ENCODE data around the gene ABHD1. TPM values are rescaled to one million over a fixed set of nuclear protein-coding genes. Genes with fewer than 3 reads are reported as not detected.

The ABHD1 gene
- total RNA-seq, 1 experiment from 2014 or later = not detected

GRCh38 chr2:27084297-27085061 is 39.1 kb upstream of the ABHD1 start:
- H3K36me3 ChIP-seq (replicated peaks; ENCODE audit: control insufficient read depth, insufficient read depth, low read length) = no peaks in the 10 kb centered on the region; the same call in 1 of the 2 replicates
- H3K4me3 ChIP-seq (ENCODE audit: insufficient read depth, low read depth, low read length) = no peak overlapping the region
- peak; percentile 54 for DNase-seq
- H3K27me3 ChIP-seq (ENCODE audit: control insufficient read depth, insufficient read depth, low read length) = peaks cover 20% of the 10 kb centered on the region

- H3K36me3 ChIP-seq (replicated peaks; ENCODE audit: control insufficient read depth, insufficient read depth, low read length) = no peaks in the 10 kb centered on the region; the same call in 1 of the 2 replicates
- DNase-seq = peak; percentile 54
- H3K27me3 ChIP-seq (ENCODE audit: control insufficient read depth, insufficient read depth, low read length) = peaks cover 20% of the 10 kb centered on the region
- peak overlapping the region; percentile 58 for H3K4me3 ChIP-seq (ENCODE audit: insufficient read depth, low read depth, low read length)
Observed at GRCh38 chr2:27085062-27085672, 38.4 kb upstream of the ABHD1 start.

GRCh38 chr2:27085673-27086089 is 37.9 kb upstream of the ABHD1 start:
- H3K27me3 ChIP-seq (ENCODE audit: control insufficient read depth, insufficient read depth, low read length) = peaks cover 20% of the 10 kb centered on the region
- peak; percentile 87 for DNase-seq
- H3K4me3 ChIP-seq (ENCODE audit: insufficient read depth, low read depth, low read length) = peak overlapping the region; percentile 58
- H3K36me3 ChIP-seq (replicated peaks; ENCODE audit: control insufficient read depth, insufficient read depth, low read length) = no peaks in the 10 kb centered on the region; the same call in 1 of the 2 replicates

- DNase-seq = peak; percentile 100
- H3K27me3 ChIP-seq (ENCODE audit: control insufficient read depth, insufficient read depth, low read length) = peaks cover 20% of the 10 kb centered on the region
- peak overlapping the region; percentile 58 for H3K4me3 ChIP-seq (ENCODE audit: insufficient read depth, low read depth, low read length)
- no peaks in the 10 kb centered on the region; the same call in 1 of the 2 replicates for H3K36me3 ChIP-seq (replicated peaks; ENCODE audit: control insufficient read depth, insufficient read depth, low read length)
Observed at GRCh38 chr2:27086090-27086723, 37.4 kb upstream of the ABHD1 start.

- Histone ChIP-seq H3K4me3 (ENCODE audit: insufficient read depth, low read depth, low read length) (peak within 1 kb of the TSS; percentile 67), H3K36me3 (replicated peaks; ENCODE audit: control insufficient read depth, insufficient read depth, low read length) (no peaks in the 10 kb centered on the region; the same call in 1 of the 2 replicates), H3K27me3 (ENCODE audit: control insufficient read depth, insufficient read depth, low read length) (peaks cover 20% of the 10 kb centered on the region)
- peak; percentile 92 for DNase-seq
Observed at GRCh38 chr2:27086724-27087593, 36.7 kb upstream of the ABHD1 start, which contains the start of gene KHK. TSS of gene KHK (plus strand) at chr2:27086772. CDS start at chr2:27087260, 488 bp downstream.

GRCh38 chr2:27087823-27088410 is 35.7 kb upstream of the ABHD1 start:
- peak; percentile 27 for DNase-seq
- Histone ChIP-seq H3K36me3 (replicated peaks; ENCODE audit: control insufficient read depth, insufficient read depth, low read length) (no peaks in the 10 kb centered on the region; the same call in 1 of the 2 replicates), H3K27me3 (ENCODE audit: control insufficient read depth, insufficient read depth, low read length) (peaks cover 20% of the 10 kb centered on the region), H3K4me3 (ENCODE audit: insufficient read depth, low read depth, low read length) (no peak overlapping the region)

- DNase-seq = no peak
- H3K27me3 ChIP-seq (ENCODE audit: control insufficient read depth, insufficient read depth, low read length) = peaks cover 20% of the 10 kb centered on the region
- H3K4me3 ChIP-seq (ENCODE audit: insufficient read depth, low read depth, low read length) = no peak overlapping the region
- no peaks in the 10 kb centered on the region; the same call in 1 of the 2 replicates for H3K36me3 ChIP-seq (replicated peaks; ENCODE audit: control insufficient read depth, insufficient read depth, low read length)
Observed at GRCh38 chr2:27088634-27089033, 35.0 kb upstream of the ABHD1 start.

GRCh38 chr2:27089111-27089954 is 34.3 kb upstream of the ABHD1 start:
- Histone ChIP-seq H3K4me3 (ENCODE audit: insufficient read depth, low read depth, low read length) (no peak overlapping the region), H3K27me3 (ENCODE audit: control insufficient read depth, insufficient read depth, low read length) (peaks cover 20% of the 10 kb centered on the region), H3K36me3 (replicated peaks; ENCODE audit: control insufficient read depth, insufficient read depth, low read length) (no peaks in the 10 kb centered on the region)
- DNase-seq = peak; percentile 36

- no peaks in the 10 kb centered on the region for H3K36me3 ChIP-seq (replicated peaks; ENCODE audit: control insufficient read depth, insufficient read depth, low read length)
- H3K27me3 ChIP-seq (ENCODE audit: control insufficient read depth, insufficient read depth, low read length) = peaks cover 6% of the 10 kb centered on the region
- peak; percentile 53 for DNase-seq
- H3K4me3 ChIP-seq (ENCODE audit: insufficient read depth, low read depth, low read length) = no peak overlapping the region
Observed at GRCh38 chr2:27091746-27092695, 31.6 kb upstream of the ABHD1 start.

GRCh38 chr2:27092696-27093429 is 30.8 kb upstream of the ABHD1 start:
- H3K36me3 ChIP-seq (replicated peaks; ENCODE audit: control insufficient read depth, insufficient read depth, low read length) = no peaks in the 10 kb centered on the region
- no peaks in the 10 kb centered on the region; the same call in 1 of the 2 replicates for H3K27me3 ChIP-seq (ENCODE audit: control insufficient read depth, insufficient read depth, low read length)
- H3K4me3 ChIP-seq (ENCODE audit: insufficient read depth, low read depth, low read length) = no peak overlapping the region
- DNase-seq = peak; percentile 43

- Histone ChIP-seq H3K36me3 (replicated peaks; ENCODE audit: control insufficient read depth, insufficient read depth, low read length) (no peaks in the 10 kb centered on the region), H3K27me3 (ENCODE audit: control insufficient read depth, insufficient read depth, low read length) (no peaks in the 10 kb centered on the region; the same call in 1 of the 2 replicates)
Observed at GRCh38 chr2:27093430-27094352, 29.9 kb upstream of the ABHD1 start.

More at GRCh38 chr2:27093430-27094352, 29.9 kb upstream of the ABHD1 start:
- no peak overlapping the region for H3K4me3 ChIP-seq (ENCODE audit: insufficient read depth, low read depth, low read length)
- peak; percentile 31 for DNase-seq

Measured in H7 (cell line).